ENCODE measurements around the gene MND1.

MND1 gene

DNA sequence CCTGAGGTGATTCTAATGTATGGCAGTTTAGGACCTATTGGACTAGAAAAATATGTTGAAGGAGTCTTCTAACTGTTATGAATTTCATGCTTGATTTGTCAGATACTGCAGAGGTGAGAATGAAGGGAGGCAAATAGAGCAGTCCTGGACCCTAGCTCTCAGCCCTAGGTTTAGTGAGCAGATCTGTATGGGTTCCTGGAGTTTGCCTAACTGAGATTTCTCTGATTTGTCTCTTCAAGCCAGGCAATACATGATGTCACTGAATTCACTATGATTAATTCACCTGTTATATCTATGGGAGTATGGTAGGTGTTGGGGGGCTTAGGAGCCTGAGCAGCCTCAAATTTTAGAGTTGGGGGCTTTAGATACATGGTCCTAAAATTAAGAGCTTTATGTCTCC lies 2.6 kb downstream of the MND1 start:
- DNase-seq, result no peak

DNA sequence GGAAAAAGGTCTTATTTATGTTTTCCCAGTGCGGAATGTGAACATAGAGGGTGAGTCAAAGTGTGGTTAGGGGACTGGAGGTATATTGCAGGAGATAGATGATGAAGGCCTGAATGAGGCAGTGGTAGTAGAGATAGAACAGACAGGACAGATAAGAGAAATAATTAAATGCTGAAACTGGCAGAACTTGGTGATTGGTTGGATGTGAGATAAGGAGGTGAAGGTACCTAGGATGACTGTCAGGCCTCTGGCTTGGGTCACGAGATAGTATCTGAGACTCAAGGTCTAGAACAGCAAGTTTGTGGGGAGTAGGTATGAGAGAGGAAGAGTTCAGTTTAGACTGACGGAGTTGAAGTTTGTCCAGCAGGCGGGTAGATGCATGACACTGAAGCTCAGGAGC lies 3.5 kb downstream of the MND1 start:
- no peak for DNase-seq

DNA sequence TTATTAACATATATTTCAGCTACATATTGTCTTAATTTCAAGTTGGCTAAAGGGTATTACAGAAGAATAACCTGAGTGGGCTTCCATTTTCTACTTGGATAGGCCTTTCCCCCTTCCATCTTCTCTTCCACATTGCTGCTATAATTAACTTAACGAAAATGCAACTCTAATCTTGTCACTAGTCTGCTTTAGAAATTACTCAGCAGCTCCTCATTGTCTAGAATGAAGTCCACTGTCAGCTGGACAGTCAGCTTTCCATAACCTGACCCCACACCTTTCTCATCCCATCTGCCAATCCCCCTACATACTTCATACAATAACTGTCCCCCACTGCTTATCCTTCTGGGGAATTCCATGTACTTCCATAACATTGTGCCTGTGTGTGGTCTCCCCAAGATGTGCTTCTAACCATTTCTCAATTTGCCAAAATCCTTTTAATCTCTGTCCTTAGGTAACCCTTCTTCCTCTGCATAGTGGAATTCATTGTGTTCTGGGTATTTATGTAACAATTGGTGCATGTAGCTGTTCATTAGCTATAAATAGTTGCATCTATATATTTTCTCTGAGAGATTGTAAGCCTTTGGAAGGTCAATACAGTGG lies 4.8 kb downstream of the MND1 start:
- no peak for DNase-seq

DNA sequence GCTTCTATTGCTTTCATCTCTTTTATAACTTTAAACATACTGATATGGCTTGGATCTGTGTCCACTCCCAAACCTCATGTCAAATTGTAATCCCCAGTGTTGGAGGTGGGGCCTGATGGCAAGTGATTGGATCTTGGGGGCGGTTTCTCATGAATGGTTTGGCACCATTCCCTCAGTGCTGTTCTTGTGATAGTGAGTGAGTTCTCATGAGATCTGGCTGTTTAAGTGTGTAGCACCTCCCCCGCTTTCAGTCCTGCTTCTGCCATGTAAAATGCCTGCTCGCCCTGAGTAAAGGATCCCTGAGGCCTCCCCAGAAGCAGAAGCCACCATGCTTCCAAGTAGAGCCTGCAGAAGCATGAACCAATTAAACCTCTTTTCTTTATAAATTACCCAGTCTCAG lies 17.7 kb downstream of the MND1 start:
- no peak for DNase-seq

DNA sequence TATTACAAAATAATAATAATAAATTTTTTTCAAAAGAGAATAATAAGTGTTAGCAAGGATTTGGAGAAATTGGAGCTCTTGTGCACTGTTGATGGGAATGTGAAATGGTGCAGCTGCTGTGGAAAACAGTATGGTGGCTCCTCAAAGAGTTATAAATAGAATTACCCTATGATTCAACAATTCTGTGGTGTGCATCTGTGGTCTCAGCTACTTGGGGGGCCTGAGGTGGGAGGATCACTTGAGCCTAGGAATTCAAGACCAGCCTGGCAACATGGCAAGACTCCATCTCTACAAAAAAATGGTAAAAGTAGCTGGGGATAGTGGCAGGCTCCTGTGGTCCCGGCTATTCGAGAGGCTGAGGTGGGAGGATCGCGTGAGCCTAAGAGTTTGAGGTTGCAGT lies 19.6 kb downstream of the MND1 start:
- no peak for DNase-seq

DNA sequence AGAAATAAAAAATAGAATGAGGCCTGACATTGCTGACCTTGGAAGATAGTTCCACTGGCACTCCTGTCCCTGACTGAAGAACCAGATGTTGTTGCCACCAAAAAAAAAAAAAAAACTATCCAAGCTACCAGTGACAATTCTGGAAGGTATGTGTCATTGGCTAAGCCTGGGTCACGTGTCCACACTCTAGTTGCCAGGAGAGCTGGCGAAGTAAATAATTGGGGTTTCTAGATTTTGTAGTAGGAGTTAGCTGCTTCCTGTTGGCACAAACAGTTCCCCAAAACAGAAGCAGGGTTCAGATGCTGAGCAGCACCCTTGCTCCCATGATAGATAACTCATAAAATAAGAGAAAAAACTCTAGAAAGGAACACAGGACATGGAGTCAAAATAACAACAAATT lies 20.5 kb downstream of the MND1 start:
- DNase-seq, result no peak

DNA sequence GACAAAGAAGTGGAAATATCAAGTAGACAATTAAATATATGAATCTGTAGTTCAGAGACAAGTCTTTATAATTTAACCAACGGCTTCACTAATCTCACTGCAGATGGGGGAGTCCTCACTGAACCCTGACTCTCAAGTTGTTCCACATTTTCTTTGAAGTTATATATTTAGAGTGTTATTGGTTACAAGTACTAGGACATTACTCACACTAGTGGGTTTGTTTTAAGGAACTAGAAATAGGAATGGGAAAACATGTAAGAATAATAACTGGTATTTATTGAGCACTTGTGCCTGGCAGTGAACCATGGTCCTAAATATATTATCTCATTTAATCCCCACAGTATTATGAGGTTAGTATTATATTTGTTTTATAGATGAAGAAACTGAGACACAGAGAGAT lies 22.0 kb downstream of the MND1 start:
- no peak for DNase-seq

DNA sequence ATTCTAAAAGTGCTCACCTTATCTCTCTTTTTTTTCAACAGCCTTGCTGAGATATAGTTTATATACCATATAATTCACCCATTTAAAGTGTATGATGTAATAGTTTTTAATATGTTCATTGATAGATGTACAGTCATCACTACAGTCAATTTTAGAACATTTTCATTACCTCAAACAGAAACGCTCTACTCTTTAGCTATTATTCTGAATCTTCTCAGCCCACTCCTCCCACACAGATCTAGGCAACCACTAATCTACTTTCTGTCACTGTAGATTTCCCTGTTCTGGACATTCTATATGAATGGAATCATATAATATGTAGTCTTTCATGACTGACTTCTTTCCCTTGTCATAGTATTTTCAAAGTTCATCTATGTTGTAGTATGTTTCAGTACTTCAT lies 22.6 kb downstream of the MND1 start:
- no peak for DNase-seq

DNA sequence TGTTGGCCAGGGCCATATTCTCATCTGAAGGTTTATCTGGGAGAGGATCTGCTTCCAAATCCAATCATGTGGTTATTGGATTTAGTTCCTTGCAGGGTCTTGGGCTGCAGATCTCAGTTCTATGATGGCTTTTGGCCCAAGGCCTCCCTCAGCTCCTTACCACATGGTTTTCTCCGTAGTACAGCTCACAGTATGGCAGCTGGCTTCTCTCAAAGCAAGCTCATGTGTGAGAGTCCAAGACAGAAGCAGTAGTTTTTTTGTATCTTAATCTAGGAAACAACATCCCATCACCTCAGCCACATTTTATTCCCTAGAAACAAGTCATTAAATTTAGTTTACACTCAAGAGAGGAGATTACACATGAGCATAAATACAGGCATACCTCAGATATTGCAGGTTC lies 24.5 kb downstream of the MND1 start:
- DNase-seq, result no peak

DNA sequence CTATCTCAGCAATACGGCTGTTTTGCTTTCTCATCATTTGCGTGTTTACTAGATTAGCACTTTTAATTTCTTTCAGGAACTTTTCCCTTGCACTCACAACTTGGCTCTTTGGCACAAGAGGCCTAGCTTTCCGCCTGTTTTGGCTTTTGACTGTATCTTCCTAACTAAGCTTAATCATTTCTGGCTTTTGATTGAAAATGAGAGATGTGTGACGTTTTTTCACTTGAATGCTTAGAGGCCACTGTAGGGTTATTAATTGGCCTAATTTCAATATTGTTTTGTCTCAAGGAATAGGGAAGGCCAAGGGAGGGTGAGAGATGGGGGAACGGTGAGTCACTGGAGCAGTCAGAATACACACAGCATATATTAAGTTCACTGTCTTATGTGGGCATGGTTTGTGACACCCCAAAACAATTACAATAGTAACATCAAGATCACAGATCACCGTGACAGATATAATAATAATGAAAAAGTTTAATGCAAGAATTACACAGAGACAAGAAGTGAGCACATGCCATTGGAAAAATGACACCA lies 27.3 kb downstream of the MND1 start:
- no peak for DNase-seq

DNA sequence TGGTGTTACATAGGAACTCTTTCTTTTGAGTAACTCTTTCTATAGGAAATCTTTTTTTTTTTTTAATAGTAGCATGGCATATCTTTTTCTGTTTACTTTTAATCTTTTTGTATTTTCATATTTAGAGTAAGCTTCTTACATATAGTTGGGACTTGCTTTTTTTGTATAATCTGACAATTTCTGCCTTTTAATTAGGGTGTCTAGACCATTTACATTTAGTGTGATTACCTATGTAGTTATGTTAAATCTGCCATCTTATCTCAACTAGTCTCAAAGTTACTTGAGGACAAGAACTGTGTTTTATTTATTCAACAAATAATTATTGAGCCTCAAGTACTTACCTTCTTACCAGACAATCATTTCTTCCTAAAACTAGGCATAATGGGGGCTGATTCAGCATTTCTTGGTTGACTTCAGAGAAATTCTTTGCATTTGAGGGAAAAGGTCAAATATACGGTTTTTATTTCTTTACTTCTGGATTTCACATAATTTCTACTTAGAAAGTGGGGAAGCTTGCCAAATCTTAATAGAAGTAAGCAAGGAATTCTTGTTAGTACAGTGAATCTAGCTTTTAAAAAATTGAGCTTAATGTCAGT lies 28.6 kb downstream of the MND1 start:
- no peak for DNase-seq

DNA sequence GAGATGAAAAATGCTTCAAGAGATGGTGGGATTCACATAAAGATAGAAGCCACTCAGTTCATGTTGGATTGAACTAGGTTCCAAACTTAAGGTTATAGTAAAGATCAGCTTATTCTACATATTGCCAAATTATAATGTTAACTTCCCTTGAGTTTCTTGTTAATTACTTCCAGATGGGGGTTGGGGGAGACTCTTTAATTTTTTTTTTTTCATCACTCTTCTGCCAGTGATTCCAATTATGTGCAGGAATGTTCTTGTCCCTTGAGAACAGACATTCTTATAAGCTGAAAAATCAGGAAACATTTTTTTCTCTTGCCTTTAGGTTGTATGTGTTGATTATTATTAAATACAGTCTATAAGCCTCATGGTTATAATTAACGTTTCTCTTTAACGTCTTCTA lies 30.0 kb downstream of the MND1 start:
- DNase-seq, result no peak

DNA sequence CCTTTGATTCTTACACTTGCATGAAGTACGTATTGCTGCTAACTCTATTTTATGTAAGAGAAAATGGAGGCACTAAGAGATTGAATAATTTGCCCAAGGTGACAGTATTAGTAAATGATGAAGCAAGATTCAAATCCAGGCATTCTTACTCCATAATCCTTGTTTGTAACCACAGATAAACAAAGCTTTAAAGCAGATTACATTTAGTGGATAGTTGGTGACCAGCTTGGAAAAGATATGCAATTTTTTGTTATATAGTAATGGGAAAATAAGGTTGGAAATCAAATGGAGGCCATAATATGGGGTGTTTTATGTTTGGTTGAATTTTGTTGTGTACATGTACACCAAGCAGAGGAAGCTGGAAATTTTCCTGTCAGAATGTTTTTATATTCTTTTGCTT lies 30.8 kb downstream of the MND1 start:
- no peak for DNase-seq

DNA sequence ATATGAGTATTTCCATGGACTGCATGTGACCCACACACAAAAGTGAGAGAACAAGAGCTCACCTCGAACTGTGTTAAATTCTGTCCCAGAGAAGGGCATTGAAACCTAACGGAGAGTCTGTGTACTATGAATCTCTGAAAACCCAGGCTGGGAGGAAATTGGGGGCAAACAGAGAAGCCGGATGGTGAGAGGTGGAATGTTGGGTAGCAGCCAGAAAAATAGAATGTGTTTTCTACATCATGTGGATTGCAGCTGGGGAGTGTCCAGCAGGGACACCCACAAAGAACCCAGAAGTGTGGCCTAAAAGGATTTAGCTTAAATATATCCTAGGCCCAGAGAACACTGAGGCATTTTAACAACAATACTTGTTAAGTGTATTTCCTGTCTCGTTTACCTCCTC lies 38.6 kb downstream of the MND1 start:
- no peak for DNase-seq

DNA sequence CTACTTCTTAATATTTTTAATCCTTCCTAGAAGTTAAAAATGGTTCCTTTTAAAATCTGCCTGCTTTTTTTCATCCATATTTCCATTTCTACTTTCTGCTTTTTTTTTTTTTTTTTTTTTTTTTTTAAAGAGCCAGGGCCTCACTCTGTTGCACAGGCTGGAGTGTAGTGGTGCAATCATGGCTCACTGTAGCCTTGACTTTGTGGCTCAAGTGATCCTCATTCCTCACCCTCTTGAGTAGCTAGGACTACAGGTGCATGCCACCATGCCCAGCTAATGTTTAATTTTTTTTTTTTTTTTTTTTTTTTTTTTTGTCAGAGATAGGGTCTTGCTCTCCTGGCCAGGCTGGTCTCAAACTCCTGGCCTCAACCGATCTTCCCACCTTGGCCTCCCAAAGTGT lies 39.7 kb downstream of the MND1 start:
- DNase-seq, result no peak

DNA sequence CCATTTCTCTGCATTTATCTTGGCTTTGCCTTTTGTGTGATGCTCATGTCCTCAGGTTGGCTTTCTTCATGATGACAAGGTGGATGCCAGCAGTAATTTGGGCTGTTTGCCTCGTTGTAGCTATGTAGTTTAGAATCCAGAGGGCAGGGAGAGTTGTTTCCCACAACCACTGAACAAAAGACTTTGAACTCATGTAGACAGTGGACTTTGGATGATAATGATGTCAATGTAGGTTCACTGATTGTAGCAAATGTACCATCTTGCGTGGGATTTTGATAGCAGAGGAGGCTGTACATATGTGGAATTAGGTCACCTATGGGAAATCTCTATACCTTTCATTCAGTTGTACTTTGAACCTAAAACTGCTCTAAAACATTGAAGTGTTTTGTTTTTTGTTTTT lies 41.3 kb downstream of the MND1 start:
- DNase-seq, result no peak

DNA sequence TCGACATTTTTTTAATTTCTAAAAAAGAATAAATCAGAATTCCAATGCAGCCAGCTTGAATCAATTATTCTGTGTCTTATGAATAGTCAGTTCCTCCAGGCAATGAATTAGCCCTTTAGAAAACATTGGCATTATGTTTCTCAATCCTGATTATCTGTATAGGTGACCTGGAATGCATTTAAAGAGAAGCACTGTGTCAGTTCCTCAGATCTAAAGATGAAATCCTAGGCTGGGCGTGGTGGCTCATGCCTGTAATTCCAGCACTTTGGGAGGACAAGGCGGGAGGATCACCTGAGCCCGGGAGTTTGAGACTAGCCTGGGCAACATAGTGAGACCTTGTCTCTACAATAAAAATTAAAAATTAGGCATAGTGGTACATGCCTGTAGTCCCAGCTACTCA lies 43.5 kb downstream of the MND1 start:
- no peak for DNase-seq

DNA sequence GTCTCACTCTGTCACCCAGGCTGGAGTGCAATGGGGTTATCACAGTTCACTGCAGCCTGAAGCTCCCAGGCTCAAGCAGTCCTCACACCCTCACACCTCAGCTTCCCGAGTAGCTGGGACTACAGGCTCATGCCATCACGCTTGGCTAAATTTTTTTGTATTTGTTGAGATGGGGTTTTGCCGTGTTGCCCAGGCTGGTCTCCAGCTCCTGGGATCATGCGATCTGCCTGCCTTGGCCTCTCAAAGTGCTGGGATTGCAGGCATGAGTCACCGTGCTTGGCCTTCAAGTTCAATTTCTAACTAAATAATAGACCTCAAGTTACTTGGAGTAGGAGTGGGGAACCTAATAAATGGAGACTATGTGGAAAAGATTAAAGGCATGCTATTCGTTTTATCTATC lies 48.9 kb downstream of the MND1 start:
- DNase-seq, result no peak

DNA sequence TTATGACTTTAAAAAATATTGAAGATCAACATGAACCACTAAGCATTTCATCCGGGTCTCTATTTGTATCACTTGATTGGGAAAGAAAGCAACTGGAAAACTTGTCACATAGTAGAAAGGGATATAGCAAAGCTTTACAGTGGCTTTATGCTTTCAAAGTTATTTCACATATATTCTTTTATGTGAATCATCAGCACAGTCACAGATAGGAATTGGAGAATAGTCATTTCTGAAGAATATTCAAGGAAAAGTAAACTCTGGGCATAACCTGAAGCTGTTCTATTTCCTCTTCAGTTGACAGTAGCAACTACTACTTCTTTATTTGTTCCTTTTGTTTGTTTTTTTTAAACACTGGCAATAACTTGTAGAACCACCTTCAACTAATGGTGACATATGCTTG lies 50.5 kb downstream of the MND1 start:
- DNase-seq, result no peak

DNA sequence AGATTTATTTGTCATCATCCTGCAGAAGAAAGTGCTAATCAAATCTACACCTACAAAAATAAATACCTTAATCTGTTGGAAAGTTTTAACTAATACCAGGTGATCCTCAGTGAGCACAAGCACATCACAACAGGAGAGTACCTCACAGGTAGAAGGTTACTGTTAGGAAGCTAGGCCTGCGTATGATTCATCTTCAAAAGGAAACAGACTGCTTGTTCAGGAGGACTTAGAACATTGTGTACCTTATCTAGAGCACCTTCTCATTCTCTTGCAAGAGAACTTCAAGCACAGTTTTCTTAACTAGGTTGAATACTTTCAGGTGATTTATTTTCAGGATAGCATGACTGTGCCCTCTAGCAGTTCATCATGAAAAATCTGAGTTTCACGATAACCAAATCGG lies 54.2 kb downstream of the MND1 start:
- no peak for DNase-seq

DNA sequence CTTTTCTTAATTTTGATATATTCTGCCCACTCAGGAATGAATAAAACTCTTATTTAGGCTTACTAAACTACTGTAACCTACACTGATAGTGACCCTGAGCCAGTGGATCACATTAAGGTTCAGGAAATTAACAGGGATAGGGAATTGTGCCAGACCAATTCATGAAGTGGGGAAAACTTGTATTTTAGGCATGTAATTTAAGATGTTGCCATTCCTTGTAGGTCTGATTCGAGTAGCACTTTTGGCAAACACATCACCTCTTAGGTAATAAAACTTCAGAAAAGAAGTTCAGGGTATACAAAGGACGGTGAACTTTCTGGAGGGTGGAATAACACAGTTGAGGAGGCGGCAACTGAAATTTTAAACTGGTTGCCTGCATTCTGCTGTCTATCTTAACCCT lies 54.9 kb downstream of the MND1 start:
- DNase-seq, result no peak

DNA sequence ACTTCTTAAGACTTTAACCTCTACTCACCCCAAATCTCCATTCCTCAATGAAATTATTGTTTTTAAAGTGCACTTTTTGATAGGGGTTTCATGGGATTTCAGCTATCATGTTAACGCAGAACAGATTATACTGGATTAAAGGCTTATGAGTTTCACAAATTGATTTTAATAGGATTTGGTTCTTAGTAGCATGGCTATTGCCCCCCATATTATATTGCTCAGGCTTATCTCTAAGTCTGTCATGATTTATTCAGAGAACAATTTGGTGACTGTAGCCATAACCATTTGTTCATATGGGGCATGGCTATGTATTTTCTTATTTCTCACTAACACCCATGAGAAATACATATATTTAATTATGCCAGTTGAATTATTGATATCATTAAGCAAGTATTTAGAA lies 57.0 kb downstream of the MND1 start:
- no peak for DNase-seq

DNA sequence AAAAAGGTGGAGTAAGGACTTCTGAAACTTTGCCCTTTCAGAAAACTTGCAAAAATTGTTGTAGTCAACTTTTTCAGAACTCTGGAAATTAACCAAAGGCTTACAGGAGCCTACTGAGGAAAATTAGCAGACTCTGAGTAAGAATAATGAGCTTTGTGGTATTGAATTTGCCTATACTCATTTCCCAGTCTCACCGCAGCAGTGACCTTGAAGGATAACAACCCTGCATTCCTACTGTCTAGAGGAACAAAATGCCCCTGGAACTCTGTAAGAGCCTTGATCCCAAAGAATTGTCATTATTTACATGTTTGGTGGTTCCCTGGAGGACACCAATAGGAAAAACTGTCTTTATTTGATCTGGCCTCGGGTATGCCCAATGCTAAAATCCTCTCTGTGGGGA lies 57.9 kb downstream of the MND1 start:
- DNase-seq, result no peak

DNA sequence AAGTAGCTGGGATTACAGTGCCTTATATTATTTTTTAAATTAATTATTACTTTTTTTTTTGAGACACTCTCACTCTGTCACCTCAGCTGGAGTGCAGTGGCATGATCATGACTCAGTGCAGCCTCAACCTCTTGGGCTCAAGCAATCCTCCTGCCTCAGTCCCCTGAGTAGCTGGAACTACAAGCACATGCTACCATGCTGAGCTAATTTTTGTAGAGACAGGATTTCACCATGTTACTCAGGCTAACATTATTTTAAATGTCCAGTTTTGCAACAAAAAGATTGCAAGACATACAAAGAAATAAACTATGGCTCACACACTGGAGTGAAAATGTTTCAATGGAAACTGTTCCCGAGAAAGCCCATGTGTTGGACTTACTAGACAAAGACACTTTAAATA lies 59.2 kb downstream of the MND1 start:
- no peak for DNase-seq

DNA sequence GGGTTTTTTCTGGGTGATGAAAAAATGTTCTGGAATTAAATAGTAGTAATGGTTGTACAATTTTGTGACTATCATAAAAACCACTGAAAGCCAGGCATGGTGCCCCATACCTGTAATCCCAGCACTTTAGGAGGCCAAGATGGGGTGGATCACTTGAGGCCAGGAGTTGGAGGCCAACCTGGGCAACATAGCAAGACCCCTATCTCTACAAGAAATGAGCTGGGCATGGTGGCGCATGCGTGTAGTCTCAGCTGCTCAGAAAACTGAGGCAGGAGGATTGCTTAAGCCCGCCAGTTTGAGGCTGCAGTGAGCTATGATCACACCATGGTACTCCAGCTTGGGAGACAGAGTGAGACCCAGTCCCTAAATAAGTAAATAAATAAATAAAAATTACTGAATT lies 63.4 kb downstream of the MND1 start:
- no peak for DNase-seq

Data from hippocampal formation (tissue), 2 donors.